Measurements from ENCODE around the gene CD3E. TPM values are rescaled to one million over a fixed set of nuclear protein-coding genes. Genes with fewer than 3 reads are reported as not detected.

The CD3E gene
- total and polyA plus RNA-seq, 7 donors, result 0.28 to 42.3 (median 0.92) TPM; not detected in 2

- no peaks in the 10 kb centered on the region for H3K9me3 ChIP-seq
- no peak for DNase-seq
- intact Hi-C loops (cut with DNase I), result no loop called here
- 7 to 53% methylated on average over 4 of the region's 4 CpGs for WGBS, 2 donors
- TF ChIP-seq EP300 (IDR thresholded peaks at IDR 0.05) (no peak), POLR2AphosphoS5 (IDR thresholded peaks at IDR 0.05) (no peak), POLR2A (IDR thresholded peaks at IDR 0.05) (no peak), CTCF (IDR thresholded peaks at IDR 0.05) (no peak)
- peaks cover 0 to 4% (median 0%) of the 10 kb centered on the region in 4 donors for H3K4me1 ChIP-seq
- peak overlapping the region in 1 of 4 donors; percentile 23 for H3K4me3 ChIP-seq
- H3K36me3 ChIP-seq, result no peaks in the 10 kb centered on the region
- peaks cover 4 to 64% (median 35%) of the 10 kb centered on the region in 3 donors for H3K27me3 ChIP-seq
- no peak overlapping the region for H3K27ac ChIP-seq
Observed at GRCh38 chr11:118263112-118263511, 41.4 kb upstream of the CD3E start.

- TF ChIP-seq POLR2A (IDR thresholded peaks at IDR 0.05) (peak in 1 of 2 donors; percentile 47), EP300 (IDR thresholded peaks at IDR 0.05) (no peak), CTCF (IDR thresholded peaks at IDR 0.05) (no peak), POLR2AphosphoS5 (IDR thresholded peaks at IDR 0.05) (peak in 2 of 4 donors; percentile 9 to 30)
- Histone ChIP-seq H3K4me3 (peak within 1 kb of the TSS in 3 of 4 donors; percentile 20 to 38 (median 23)), H3K27ac (peak within 1 kb of the TSS in 2 of 4 donors; percentile 29 to 38), H3K36me3 (no peaks in the 10 kb centered on the region), H3K9me3 (no peaks in the 10 kb centered on the region), H3K27me3 (peaks cover 4 to 67% (median 35%) of the 10 kb centered on the region in 3 donors), H3K4me1 (peaks cover 0 to 4% (median 0%) of the 10 kb centered on the region in 4 donors)
- WGBS, 2 donors, result 3 to 7% methylated on average over 19 of the region's 19 CpGs
- intact Hi-C loops (cut with DNase I), result no loop called here
- no peak for DNase-seq
Observed at GRCh38 chr11:118263695-118264568, 40.6 kb upstream of the CD3E start, which contains the start of gene MPZL2. Gene MPZL2, minus strand, starts transcription at chr11:118264297. Its CDS starts 144 bp downstream, at chr11:118264153.

- H3K27ac ChIP-seq, result peak overlapping the region in 2 of 4 donors; percentile 29 to 37
- no peak for TF ChIP-seq POLR2A (IDR thresholded peaks at IDR 0.05)
- TF ChIP-seq EP300 (IDR thresholded peaks at IDR 0.05), result no peak
- TF ChIP-seq CTCF (IDR thresholded peaks at IDR 0.05), result no peak
- H3K27me3 ChIP-seq, result peaks cover 4 to 65% (median 35%) of the 10 kb centered on the region in 3 donors
- intact Hi-C loops (cut with DNase I), result no loop called here
- H3K4me1 ChIP-seq, result peaks cover 0 to 4% (median 0%) of the 10 kb centered on the region in 4 donors
- H3K36me3 ChIP-seq, result no peaks in the 10 kb centered on the region
- no peak for DNase-seq
- 15 to 60% methylated on average over 13 of the region's 13 CpGs for WGBS, 2 donors
- H3K9me3 ChIP-seq, result no peaks in the 10 kb centered on the region
- peak overlapping the region in 2 of 4 donors; percentile 23 to 38 for H3K4me3 ChIP-seq
Observed at GRCh38 chr11:118264569-118265465, 39.7 kb upstream of the CD3E start.

- Histone ChIP-seq H3K4me1 (peaks cover 0 to 4% (median 0%) of the 10 kb centered on the region in 4 donors), H3K9me3 (no peaks in the 10 kb centered on the region), H3K4me3 (no peak overlapping the region), H3K36me3 (no peaks in the 10 kb centered on the region), H3K27me3 (peaks cover 4 to 54% (median 33%) of the 10 kb centered on the region in 3 donors), H3K27ac (peak overlapping the region in 1 of 4 donors; percentile 37)
- 10 to 62% methylated on average over 1 of the region's 1 CpG for WGBS, 2 donors
- TF ChIP-seq POLR2A (IDR thresholded peaks at IDR 0.05) (no peak), EP300 (IDR thresholded peaks at IDR 0.05) (no peak), POLR2AphosphoS5 (IDR thresholded peaks at IDR 0.05) (no peak), CTCF (IDR thresholded peaks at IDR 0.05) (no peak)
- no peak for DNase-seq
- intact Hi-C loops (cut with DNase I), result no loop called here
Observed at GRCh38 chr11:118265954-118266353, 38.6 kb upstream of the CD3E start.
